Fibroblast of mammary gland (primary cell): ENCODE data around the gene ZNF318.
"Not testable (repeated sequence)": the region's sequence is repeated elsewhere in the genome, so short reads cannot be mapped to it uniquely, and the experiment has no call there.

Experiments
- DNase-seq: peaks from one replicate; pipeline ENCODE4 v3.0.0-alpha.2; 2010; ENCODE audit warnings: low read depth
- H3K4me3 ChIP-seq: 2 replicates; pipeline ENCODE4 v1.5.1; 2011; ENCODE audit warnings: low read depth, mild to moderate bottlenecking, low read length, moderate library complexity; ENCODE audit not compliant: control insufficient read depth
- TF ChIP-seq, protein P1 (sequence below): conservative IDR thresholded peaks from 2 replicates; pipeline ENCODE4 v1.5.1; 2011; ENCODE audit warnings: low read depth, low read length, inconsistent platforms; ENCODE audit not compliant: control insufficient read depth, insufficient read depth

Gene ZNF318

DNA sequence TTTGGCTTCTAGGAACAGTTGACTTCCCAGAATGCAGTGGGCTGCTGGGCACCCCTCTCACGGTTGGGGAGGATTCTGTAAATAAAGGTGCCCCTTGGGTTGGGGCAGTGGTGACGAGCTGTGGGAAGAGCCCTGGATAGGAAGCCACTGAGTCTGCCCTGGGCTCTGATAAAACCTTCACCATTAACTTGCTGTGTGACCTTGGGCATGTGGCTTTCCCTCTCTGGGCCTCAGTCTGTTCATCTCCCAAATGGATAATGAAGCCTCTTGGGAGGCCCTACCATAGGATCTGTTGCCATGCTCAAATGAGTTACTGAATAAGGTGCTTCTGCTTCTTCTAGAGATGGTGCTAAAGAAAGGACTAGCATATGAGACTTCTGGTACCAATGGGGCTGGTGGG, 64.6 kb downstream of the ZNF318 start:
- TF ChIP-seq, protein P1, sequence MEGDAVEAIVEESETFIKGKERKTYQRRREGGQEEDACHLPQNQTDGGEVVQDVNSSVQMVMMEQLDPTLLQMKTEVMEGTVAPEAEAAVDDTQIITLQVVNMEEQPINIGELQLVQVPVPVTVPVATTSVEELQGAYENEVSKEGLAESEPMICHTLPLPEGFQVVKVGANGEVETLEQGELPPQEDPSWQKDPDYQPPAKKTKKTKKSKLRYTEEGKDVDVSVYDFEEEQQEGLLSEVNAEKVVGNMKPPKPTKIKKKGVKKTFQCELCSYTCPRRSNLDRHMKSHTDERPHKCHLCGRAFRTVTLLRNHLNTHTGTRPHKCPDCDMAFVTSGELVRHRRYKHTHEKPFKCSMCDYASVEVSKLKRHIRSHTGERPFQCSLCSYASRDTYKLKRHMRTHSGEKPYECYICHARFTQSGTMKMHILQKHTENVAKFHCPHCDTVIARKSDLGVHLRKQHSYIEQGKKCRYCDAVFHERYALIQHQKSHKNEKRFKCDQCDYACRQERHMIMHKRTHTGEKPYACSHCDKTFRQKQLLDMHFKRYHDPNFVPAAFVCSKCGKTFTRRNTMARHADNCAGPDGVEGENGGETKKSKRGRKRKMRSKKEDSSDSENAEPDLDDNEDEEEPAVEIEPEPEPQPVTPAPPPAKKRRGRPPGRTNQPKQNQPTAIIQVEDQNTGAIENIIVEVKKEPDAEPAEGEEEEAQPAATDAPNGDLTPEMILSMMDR = no peak
- no peak overlapping the region for H3K4me3 ChIP-seq
- DNase-seq = no peak

DNA sequence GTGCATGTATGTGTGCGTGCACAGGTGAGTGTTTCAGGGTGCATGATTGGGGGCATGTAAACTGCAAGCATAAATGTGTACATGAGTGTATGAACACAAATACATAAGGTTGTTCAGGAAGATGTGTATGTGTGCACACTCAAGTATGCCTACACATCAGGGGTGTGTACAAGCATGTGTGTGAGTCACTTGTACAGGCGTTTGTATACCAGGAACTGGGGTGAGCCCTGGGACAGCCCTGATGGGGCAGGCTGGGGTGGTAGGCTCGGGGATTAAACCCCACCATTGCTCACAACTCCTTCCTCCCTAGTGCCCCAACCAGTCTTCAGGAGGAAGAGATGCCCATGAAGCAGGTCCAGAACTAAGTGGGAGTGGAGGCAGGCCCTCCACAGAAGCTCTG, 65.1 kb downstream of the ZNF318 start:
- TF ChIP-seq, protein P1 = no peak
- no peak for DNase-seq

DNA sequence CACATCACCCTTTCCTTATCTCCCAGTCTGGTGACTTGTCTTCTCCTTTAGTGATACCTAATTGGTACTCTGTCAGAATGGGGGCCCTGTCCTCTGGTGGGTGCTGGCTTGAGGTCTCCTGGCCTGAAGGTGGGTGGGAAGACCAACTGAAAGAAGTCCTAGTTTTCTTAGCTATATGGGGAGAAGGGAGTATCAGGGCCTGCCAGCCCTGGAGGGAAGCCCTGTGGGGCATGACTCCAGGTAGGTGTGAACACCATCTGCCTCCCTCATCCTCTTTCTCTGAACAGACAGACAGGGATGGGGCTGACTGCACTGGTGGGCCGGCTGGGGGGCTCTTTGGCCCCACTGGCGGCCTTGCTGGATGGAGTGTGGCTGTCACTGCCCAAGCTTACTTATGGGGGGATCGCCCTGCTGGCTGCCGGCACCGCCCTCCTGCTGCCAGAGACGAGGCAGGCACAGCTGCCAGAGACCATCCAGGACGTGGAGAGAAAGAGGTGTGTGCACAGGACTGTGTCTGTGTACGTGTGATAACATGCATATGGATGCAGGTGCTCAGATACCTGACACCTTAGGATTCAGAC, 65.6 kb downstream of the ZNF318 start:
- no peak overlapping the region for H3K4me3 ChIP-seq
- DNase-seq = no peak
- TF ChIP-seq, protein P1 = no peak

More for the DNA sequence above, 65.1 kb downstream of the ZNF318 start:
- H3K4me3 ChIP-seq = no peak overlapping the region

GRCh38 chr6:43303006-43303405, 66.4 kb downstream of the ZNF318 start:
- not testable (repeated sequence) for DNase-seq, H3K4me3 ChIP-seq

DNA sequence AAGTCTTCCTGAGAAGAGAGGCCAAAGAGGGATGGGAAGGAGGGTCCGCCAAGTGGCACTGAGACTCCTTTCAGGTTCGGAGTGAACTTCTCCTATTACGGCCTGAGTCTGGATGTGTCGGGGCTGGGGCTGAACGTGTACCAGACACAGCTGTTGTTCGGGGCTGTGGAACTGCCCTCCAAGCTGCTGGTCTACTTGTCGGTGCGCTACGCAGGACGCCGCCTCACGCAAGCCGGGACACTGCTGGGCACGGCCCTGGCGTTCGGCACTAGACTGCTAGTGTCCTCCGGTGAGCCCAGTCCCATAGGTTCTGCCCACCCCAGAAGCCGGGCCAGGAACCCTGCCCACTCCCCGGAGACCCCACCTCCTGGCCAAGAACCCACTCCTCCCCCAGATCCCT, 67.3 kb downstream of the ZNF318 start:
- TF ChIP-seq, protein P1 = no peak
- DNase-seq = no peak
- no peak overlapping the region for H3K4me3 ChIP-seq

GRCh38 chr6:43301081-43301870, 68.2 kb downstream of the ZNF318 start:
- H3K4me3 ChIP-seq = no peak overlapping the region
- no peak for DNase-seq
- TF ChIP-seq, protein P1 = no peak
